H1 (cell line): Measurements from ENCODE around the gene IGFBP3. TPM values are rescaled to one million over a fixed set of nuclear protein-coding genes. Genes with fewer than 3 reads are reported as not detected.

Experiments used
- CTCF ChIA-PET: fragments of 300-600 bp; sonication (Branson Sonifier 250); formaldehyde crosslinking; loops from one replicate; lab custom pipeline; 2021; ENCODE audit not compliant: partially characterized antibody; lab: Charles Lee
- POLR2A ChIA-PET: fragments of 300-600 bp; sonication (Branson Sonifier 250); formaldehyde crosslinking; loops from one replicate; lab custom pipeline; 2021; ENCODE audit warnings: inconsistent platforms; ENCODE audit not compliant: partially characterized antibody; lab: Charles Lee
- DNase-seq, 2 experiments: peaks; one replicate each; pipeline versions ENCODE4 v3.0.0 to v3.0.0-alpha.2; 2010 to 2022; ENCODE audit warnings: low spot score in 2 of 2, low read depth in 1 of 2, mixed read lengths in 1 of 2
- FAIRE-seq: peaks from 2 replicates; lab custom pipeline; 2011; peaks lifted over from hg19 to GRCh38; lab: Jason Lieb, UNC
- H2AFZ ChIP-seq: 2 replicates; pipeline ENCODE4 v1.8.1; 2012; ENCODE audit warnings: low read length, inconsistent platforms
- H2AK5ac ChIP-seq: 2 replicates; pipeline ENCODE4 v1.6.1; 2013; ENCODE audit warnings: low read depth, low read length
- H2BK120ac ChIP-seq: replicated peaks from 2 replicates; pipeline ENCODE3; 2013; ENCODE audit warnings: low read depth, low read length, inconsistent platforms
- H2BK12ac ChIP-seq: 2 replicates; pipeline ENCODE4 v1.6.1; 2013; ENCODE audit warnings: low read depth, low read length
- H2BK15ac ChIP-seq: 2 replicates; pipeline ENCODE4 v1.6.1; 2013; ENCODE audit warnings: low read length
- H2BK20ac ChIP-seq: 2 replicates; pipeline ENCODE4 v1.6.1; 2013; ENCODE audit warnings: low read length
- H2BK5ac ChIP-seq: 2 replicates; pipeline ENCODE4 v1.6.1; 2013; ENCODE audit warnings: low read depth, low read length
- H3K14ac ChIP-seq: 2 replicates; pipeline ENCODE4 v1.6.1; 2013; ENCODE audit warnings: inconsistent platforms; ENCODE audit not compliant: insufficient read length
- H3K18ac ChIP-seq: 2 replicates; pipeline ENCODE4 v1.6.1; 2013; ENCODE audit warnings: low read length; ENCODE audit errors: extremely low read depth
- H3K23ac ChIP-seq: 2 replicates; pipeline ENCODE4 v1.6.1; 2013; ENCODE audit warnings: inconsistent platforms; ENCODE audit not compliant: insufficient read length
- H3K23me2 ChIP-seq: 2 replicates; pipeline ENCODE4 v1.6.1; 2013; ENCODE audit warnings: low read depth, low read length
- H3K27ac ChIP-seq: 2 replicates; pipeline ENCODE4 v1.6.1; 2011; ENCODE audit warnings: low read depth, low read length, inconsistent platforms
- H3K27me3 ChIP-seq, 4 experiments: replicated peaks in 1 of 4; 1 replicate in 1 of 4; 2 replicates in 3 of 4; pipeline versions ENCODE4 v1.6.1 to v1.8.1; 2011 to 2013; ENCODE audit warnings: low read length in 3 of 4, mild to moderate bottlenecking in 3 of 4, inconsistent platforms in 2 of 4, mixed read lengths in 2 of 4, moderate library complexity in 1 of 4; ENCODE audit not compliant: control insufficient read depth in 3 of 4, insufficient read depth in 3 of 4; ENCODE audit errors: extremely low read depth in 1 of 4
- H3K36me3 ChIP-seq, 4 experiments: 2 replicates each; pipeline versions ENCODE4 v1.6.1 to v1.8.1; 2011 to 2013; ENCODE audit warnings: mild to moderate bottlenecking in 4 of 4, low read length in 3 of 4, moderate library complexity in 2 of 4, control low read depth in 1 of 4, inconsistent platforms in 1 of 4; ENCODE audit not compliant: insufficient read depth in 4 of 4, control insufficient read depth in 2 of 4
- H3K4ac ChIP-seq: replicated peaks from 2 replicates; pipeline ENCODE3; 2013; ENCODE audit warnings: low read length, low read depth, mixed read lengths, inconsistent platforms; ENCODE audit not compliant: insufficient read length
- H3K4me1 ChIP-seq, 4 experiments: replicated peaks in 1 of 4; 1 replicate in 1 of 4; 2 replicates in 3 of 4; pipeline versions ENCODE4 v1.6.1 to v1.8.1; 2011 to 2013; ENCODE audit warnings: low read length in 3 of 4, inconsistent platforms in 2 of 4, mixed read lengths in 1 of 4; ENCODE audit not compliant: insufficient read depth in 4 of 4, control insufficient read depth in 3 of 4
- H3K4me2 ChIP-seq, 2 experiments: 2 replicates each; pipeline versions ENCODE4 v1.6.1 to v1.8.1; 2011 to 2013; ENCODE audit warnings: low read depth in 2 of 2, low read length in 2 of 2, control low read depth in 1 of 2, inconsistent platforms in 1 of 2, mild to moderate bottlenecking in 1 of 2; ENCODE audit not compliant: insufficient read depth in 1 of 2
- H3K4me3 ChIP-seq, 4 experiments: fragments of 200-600, 300-600 bp in 1 of 4; sonication (generic), shearing (Covaris generic), sonication (Bioruptor Twin) in 1 of 4; 2 replicates each; pipeline versions ENCODE4 v1.5.1 to v1.8.1; 2011 to 2016; ENCODE audit warnings: low read length in 4 of 4, low read depth in 3 of 4, control low read depth in 2 of 4, inconsistent platforms in 2 of 4, mild to moderate bottlenecking in 2 of 4, mixed read lengths in 1 of 4, moderate library complexity in 1 of 4; ENCODE audit not compliant: insufficient read depth in 2 of 4; ENCODE audit errors: extremely low read depth in 1 of 4
- H3K56ac ChIP-seq: replicated peaks from 2 replicates; pipeline ENCODE3; 2013; ENCODE audit warnings: low read depth, mild to moderate bottlenecking, mixed read lengths, low read length, inconsistent platforms; ENCODE audit not compliant: insufficient read length
- H3K79me1 ChIP-seq: 2 replicates; pipeline ENCODE4 v1.6.1; 2013; ENCODE audit warnings: low read depth, low read length, control low read depth
- H3K79me2 ChIP-seq, 2 experiments: 2 replicates each; pipeline versions ENCODE4 v1.6.1 to v1.8.1; 2012 to 2013; ENCODE audit warnings: low read length in 2 of 2, mild to moderate bottlenecking in 2 of 2, inconsistent platforms in 1 of 2; ENCODE audit not compliant: insufficient read depth in 2 of 2, control insufficient read depth in 1 of 2
- H3K9ac ChIP-seq, 4 experiments: replicated peaks in 1 of 4; 1 replicate in 1 of 4; 2 replicates in 3 of 4; pipeline versions ENCODE4 v1.6.1 to v1.8.1; 2011 to 2013; ENCODE audit warnings: low read depth in 3 of 4, low read length in 3 of 4, control low read depth in 2 of 4, mild to moderate bottlenecking in 2 of 4, moderate library complexity in 2 of 4, inconsistent platforms in 1 of 4; ENCODE audit errors: extremely low read depth in 1 of 4
- H3K9me3 ChIP-seq, 2 experiments: 2 replicates each; pipeline versions ENCODE4 v1.6.1 to v1.8.1; 2012 to 2013; ENCODE audit warnings: mild to moderate bottlenecking in 2 of 2, moderate library complexity in 2 of 2, control low read depth in 1 of 2, inconsistent platforms in 1 of 2, low read depth in 1 of 2, low read length in 1 of 2, mixed read lengths in 1 of 2; ENCODE audit not compliant: insufficient read depth in 2 of 2
- H4K20me1 ChIP-seq, 2 experiments: replicated peaks in 1 of 2; 2 replicates each; pipeline versions ENCODE3 to v1.8.1; 2011 to 2013; ENCODE audit warnings: inconsistent platforms in 2 of 2, low read length in 2 of 2, mild to moderate bottlenecking in 1 of 2; ENCODE audit not compliant: insufficient read depth in 2 of 2, control insufficient read depth in 1 of 2
- H4K5ac ChIP-seq: 2 replicates; pipeline ENCODE4 v1.6.1; 2013; ENCODE audit warnings: low read length, low read depth, mixed read lengths, inconsistent platforms; ENCODE audit not compliant: insufficient read length
- H4K8ac ChIP-seq: 2 replicates; pipeline ENCODE4 v1.8.0; 2013; ENCODE audit warnings: mild to moderate bottlenecking, moderate library complexity, low read length, inconsistent platforms; ENCODE audit not compliant: insufficient read depth; ENCODE audit errors: extremely low read depth
- H4K91ac ChIP-seq: replicated peaks from 2 replicates; pipeline ENCODE3; 2013; ENCODE audit warnings: low read length, mixed read lengths, inconsistent platforms; ENCODE audit not compliant: insufficient read length
- CTCF ChIP-seq, 3 experiments: IDR thresholded peaks; 1 replicate in 2 of 3; 2 replicates in 1 of 3; pipeline versions ENCODE4 v1.5.1 to v1.6.1; 2011; ENCODE audit warnings: low read length in 3 of 3, mild to moderate bottlenecking in 3 of 3, inconsistent platforms in 2 of 3, low read depth in 1 of 3, moderate library complexity in 1 of 3; ENCODE audit not compliant: insufficient read depth in 1 of 3; ENCODE audit errors: control extremely low read depth in 1 of 3
- MAFK ChIP-seq: IDR thresholded peaks from 2 replicates; pipeline ENCODE4 v1.6.1; 2012; ENCODE audit warnings: low read depth, mild to moderate bottlenecking, improper control_type of control experiment, low read length
- RAD21 ChIP-seq, 2 experiments: IDR thresholded peaks in 1 of 2; conservative IDR thresholded peaks in 1 of 2; 2 replicates each; pipeline ENCODE4 v1.6.1; 2011; ENCODE audit warnings: low read depth in 2 of 2, low read length in 2 of 2, improper control_type of control experiment in 1 of 2, inconsistent platforms in 1 of 2, mild to moderate bottlenecking in 1 of 2, moderate library complexity in 1 of 2
- SP1 ChIP-seq: IDR thresholded peaks from 2 replicates; pipeline ENCODE4 v1.6.1; 2011; ENCODE audit warnings: low read depth, low read length
- WGBS, 2 experiments: shearing (Covaris generic) in 1 of 2; methylation state at CpG; one replicate each; pipeline versions ENCODE4 v1.1.6 to v1.1.7; 2013 to 2015; ENCODE audit warnings: low lambda C conversion rate in 2 of 2, mixed read lengths in 2 of 2, inconsistent platforms in 1 of 2, low coverage in 1 of 2, missing lambda C conversion rate in 1 of 2; ENCODE audit not compliant: insufficient replicate concordance in 2 of 2, insufficient coverage in 1 of 2, insufficient read length in 1 of 2; ENCODE audit errors: extremely low coverage in 1 of 2, missing lambda C conversion rate in 1 of 2; 5-methylcytosine and 5-hydroxymethylcytosine counted together
- polyA plus RNA-seq, 7 experiments: library from polyadenylated mRNA; depleted of rRNA in 3 of 7; stranded (reverse) in 5 of 7; unstranded in 2 of 7; fragments of >200 nt in 5 of 7; fragments of 200-250 nt in 2 of 7; gene quantifications; 1 replicate in 5 of 7; 2 replicates in 1 of 7; 4 replicates in 1 of 7; pipeline versions ENCODE4 v1.2.1 to v1.2.3, GENCODE V29; 2011 to 2013; ENCODE audit warnings: missing spikeins in 2 of 7, mixed read lengths in 2 of 7
- total RNA-seq: library from RNA; stranded (reverse); fragmentation: NEBNext Ultra II Directional; extraction: Animal tissue kit (Norgen Biotek cat#: 25700); gene quantifications from 2 replicates; pipeline ENCODE4 v1.2.1, GENCODE V29; 2021

IGFBP3 gene
- total and polyA plus RNA-seq, 2 of the 8 experiments (the other 6 are each of a cell fraction or from before 2014, with no cell fraction given): 5.5 to 12.1 TPM

- no peak overlapping the region for H3K4me3 ChIP-seq
- DNase-seq: no peak
- H2AFZ ChIP-seq: no peak overlapping the region
- H3K23ac ChIP-seq: no peak overlapping the region
- WGBS, 2 experiments: 100% methylated on average over 1 of the region's 1 CpG; no CpG with 5 or more reads in 1 of the 2 experiments
- H2BK120ac ChIP-seq: no peak overlapping the region
- no peak overlapping the region for H3K4me2 ChIP-seq
- H2BK15ac ChIP-seq: no peak overlapping the region
- no peak overlapping the region for H3K9ac ChIP-seq
- no peak overlapping the region for H2BK5ac ChIP-seq
- no peak overlapping the region for H4K8ac ChIP-seq
- H4K5ac ChIP-seq: no peak overlapping the region
- no peak overlapping the region for H3K27ac ChIP-seq
- no peaks in the 10 kb centered on the region for H3K79me1 ChIP-seq
- H3K79me2 ChIP-seq: no peaks in the 10 kb centered on the region
- no peak overlapping the region for H3K4ac ChIP-seq
- no peaks in the 10 kb centered on the region for H3K36me3 ChIP-seq
- ChIA-PET POLR2A (interaction anchor here (1.2 kb wide), 1 partner anchor 12 kb away, joined by 3 read pairs; no protein-coding TSS in a partner anchor), CTCF (interaction anchor here (0.6 to 2.4 kb wide), 6 partner anchors 10 to 280 kb away, joined by 3 to 20 read pairs (median 6); partner anchors contain the start of gene CCDC201)
- H3K56ac ChIP-seq: no peak overlapping the region
- H3K9me3 ChIP-seq: no peaks in the 10 kb centered on the region
- no peak overlapping the region for H2AK5ac ChIP-seq
- no peak overlapping the region for H4K91ac ChIP-seq
- H3K18ac ChIP-seq: no peak overlapping the region
- H3K4me1 ChIP-seq: no peaks in the 10 kb centered on the region
- no peak overlapping the region for H2BK12ac ChIP-seq
- H3K14ac ChIP-seq: no peak overlapping the region
- no peaks in the 10 kb centered on the region for H3K23me2 ChIP-seq
- peak in 1 of 2 experiments; percentile 23; a peak in 1 of 4 replicates for TF ChIP-seq RAD21 (IDR thresholded peaks at IDR 0.05 in 1 of 2, conservative IDR thresholded peaks at IDR 0.05 in 1 of 2; ENCODE audit: low read depth in 2 of 2, low read length in 2 of 2)
- no peak for TF ChIP-seq SP1
- TF ChIP-seq CTCF (IDR thresholded peaks at IDR 0.05; ENCODE audit: control extremely low read depth in 1 of 3, insufficient read depth in 1 of 3, low read depth in 1 of 3, low read length in 3 of 3): peak in 1 of 3 experiments; percentile 28; a peak in 2 of 4 replicates
- no peak for TF ChIP-seq MAFK
- TF ChIP-seq, all 59 proteins: peak for 2
- H3K27me3 ChIP-seq: peaks cover 0 to 2% (median under 1%) of the 10 kb centered on the region in 4 experiments; a peak in 2 of 7 replicates
- FAIRE-seq: no peak
- H4K20me1 ChIP-seq: no peaks in the 10 kb centered on the region
- H2BK20ac ChIP-seq: no peak overlapping the region
These were observed 18.3 kb downstream of the IGFBP3 start for GRCh38 chr7:45902820-45903219.
